GM20431 (cell line): ENCODE results near the gene GADD45G.

Experiments
- in situ Hi-C: fragments of 300-500 bp; cut with MseI, MboI; formaldehyde crosslinking; loops from one replicate; pipeline ENCODE4 v1.15.0; 2020; ENCODE audit warnings: low sequenced_read_pairs; ENCODE audit not compliant: unreplicated experiment

GADD45G gene, protein sequence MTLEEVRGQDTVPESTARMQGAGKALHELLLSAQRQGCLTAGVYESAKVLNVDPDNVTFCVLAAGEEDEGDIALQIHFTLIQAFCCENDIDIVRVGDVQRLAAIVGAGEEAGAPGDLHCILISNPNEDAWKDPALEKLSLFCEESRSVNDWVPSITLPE

GRCh38 chr9:89604729-89605464 lies at the start of gene GADD45G:
Gene GADD45G, plus strand, starts transcription at chr9:89605012. Its CDS starts 110 bp downstream, at chr9:89605122.
- in situ Hi-C loops, result loop anchor here (10.0 kb wide), 2 partner anchors 320 to 500 kb away; no protein-coding TSS in a partner anchor

DNA sequence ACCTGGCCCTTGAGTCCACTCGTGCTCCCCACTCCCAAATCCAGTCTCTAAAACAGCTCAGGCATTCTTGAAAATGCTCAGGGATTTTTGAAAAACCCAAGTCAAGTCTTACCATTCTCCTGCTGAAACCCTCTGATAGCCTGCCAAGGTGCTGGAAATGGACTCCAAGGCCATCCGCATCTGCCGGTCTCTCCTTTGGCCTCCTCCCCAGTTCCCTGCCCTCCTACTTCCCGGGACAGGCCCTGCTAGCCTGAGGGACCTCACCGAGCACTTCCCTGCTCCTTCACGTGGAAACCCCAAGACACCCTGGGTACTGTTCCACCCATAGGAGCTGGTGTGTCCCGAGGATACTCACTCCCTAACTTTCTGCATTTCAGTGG lies 49.8 kb upstream of the GADD45G start:
- in situ Hi-C loops, result loop anchor here (25.0 kb wide), 1 partner anchor 168 kb away; no protein-coding TSS in a partner anchor

GRCh38 chr9:89555451-89556375 lies 49.1 kb upstream of the GADD45G start:
- in situ Hi-C loops, result loop anchor here (25.0 kb wide), 1 partner anchor 168 kb away; no protein-coding TSS in a partner anchor

DNA sequence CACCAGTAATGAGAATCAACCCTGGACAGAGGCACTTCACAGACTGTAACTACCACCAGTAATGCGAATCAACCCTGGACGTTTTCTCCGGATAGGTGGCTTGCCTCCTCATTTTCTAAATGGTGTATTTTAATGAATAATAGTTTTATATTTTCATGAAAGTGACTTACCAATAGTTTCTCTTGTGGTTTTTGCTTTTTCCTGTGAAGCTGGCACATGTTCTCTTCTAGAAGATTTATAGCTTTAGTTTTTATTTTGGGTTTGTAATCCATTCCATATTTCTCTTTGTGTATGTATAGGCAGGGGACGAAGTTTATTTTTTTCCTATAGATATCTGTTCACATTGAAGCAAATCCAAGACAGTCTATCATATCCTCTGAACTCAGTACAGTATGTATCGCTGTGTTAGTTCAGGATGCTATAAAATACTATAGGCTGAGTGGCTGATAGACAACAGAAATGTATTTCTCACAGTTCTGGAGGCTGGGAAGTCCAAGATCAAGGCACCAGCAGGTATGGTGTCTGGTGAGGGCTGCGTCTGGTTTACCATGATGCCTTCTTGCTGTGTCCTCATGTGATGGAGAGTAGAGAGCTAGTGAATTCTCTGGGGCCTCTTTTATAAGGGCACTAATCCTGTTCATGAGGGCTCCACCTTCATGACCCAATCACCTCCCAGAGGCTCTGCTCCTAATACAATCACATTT lies 46.5 kb upstream of the GADD45G start:
- in situ Hi-C loops, result loop anchor here (25.0 kb wide), 1 partner anchor 171 kb away; no protein-coding TSS in a partner anchor

DNA sequence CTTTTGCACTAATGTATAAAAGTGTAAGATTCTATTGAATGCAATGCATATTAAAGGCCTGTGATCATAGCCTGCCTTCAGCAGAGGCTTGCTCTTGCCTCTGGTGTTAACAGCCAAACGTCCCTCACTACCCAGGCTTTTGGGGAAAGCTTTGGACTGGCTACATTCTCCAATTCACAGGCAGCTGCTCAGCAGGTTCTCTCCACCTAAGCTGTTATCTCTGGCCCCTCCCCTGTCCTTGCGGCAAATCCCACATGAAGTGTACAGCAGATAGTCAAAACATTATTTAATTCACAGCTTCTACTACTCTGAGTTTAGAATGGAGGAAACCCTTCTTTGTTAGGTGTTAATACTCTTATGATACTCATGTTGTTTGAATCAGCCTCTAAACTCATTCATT lies 45.9 kb upstream of the GADD45G start:
- in situ Hi-C loops, result loop anchor here (25.0 kb wide), 1 partner anchor 172 kb away; no protein-coding TSS in a partner anchor

DNA sequence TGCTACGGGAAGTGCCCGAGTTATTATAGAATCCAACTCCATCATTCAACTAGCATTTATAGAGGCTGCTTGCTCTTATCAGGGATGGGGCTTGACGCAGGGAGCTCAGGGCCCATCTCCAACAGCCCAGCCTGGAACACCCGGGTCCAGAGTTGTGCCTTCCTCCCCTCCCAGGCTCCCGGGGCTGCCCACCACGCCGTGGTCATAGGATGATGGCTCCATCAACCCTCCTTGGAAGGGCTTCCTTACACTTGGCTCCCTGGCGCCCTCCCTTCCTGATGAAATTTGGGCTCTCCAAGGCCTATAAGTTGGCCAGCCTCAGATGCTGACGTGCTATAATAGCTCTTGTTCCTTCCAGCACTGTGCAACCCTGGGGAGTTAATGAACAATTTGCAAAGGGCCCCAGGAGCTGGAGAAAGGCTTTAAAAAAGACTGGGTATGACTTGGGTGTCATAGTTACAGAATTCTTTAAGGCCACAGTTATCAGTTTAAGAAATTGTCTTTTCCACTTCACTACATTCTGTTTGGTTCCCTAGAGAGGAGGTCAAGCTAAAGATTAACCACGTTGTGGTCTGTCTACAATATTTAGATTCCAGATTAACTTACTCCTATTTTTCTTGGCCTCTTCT lies 42.5 kb upstream of the GADD45G start:
- in situ Hi-C loops, result loop anchor here (25.0 kb wide), 1 partner anchor 175 kb away; no protein-coding TSS in a partner anchor

DNA sequence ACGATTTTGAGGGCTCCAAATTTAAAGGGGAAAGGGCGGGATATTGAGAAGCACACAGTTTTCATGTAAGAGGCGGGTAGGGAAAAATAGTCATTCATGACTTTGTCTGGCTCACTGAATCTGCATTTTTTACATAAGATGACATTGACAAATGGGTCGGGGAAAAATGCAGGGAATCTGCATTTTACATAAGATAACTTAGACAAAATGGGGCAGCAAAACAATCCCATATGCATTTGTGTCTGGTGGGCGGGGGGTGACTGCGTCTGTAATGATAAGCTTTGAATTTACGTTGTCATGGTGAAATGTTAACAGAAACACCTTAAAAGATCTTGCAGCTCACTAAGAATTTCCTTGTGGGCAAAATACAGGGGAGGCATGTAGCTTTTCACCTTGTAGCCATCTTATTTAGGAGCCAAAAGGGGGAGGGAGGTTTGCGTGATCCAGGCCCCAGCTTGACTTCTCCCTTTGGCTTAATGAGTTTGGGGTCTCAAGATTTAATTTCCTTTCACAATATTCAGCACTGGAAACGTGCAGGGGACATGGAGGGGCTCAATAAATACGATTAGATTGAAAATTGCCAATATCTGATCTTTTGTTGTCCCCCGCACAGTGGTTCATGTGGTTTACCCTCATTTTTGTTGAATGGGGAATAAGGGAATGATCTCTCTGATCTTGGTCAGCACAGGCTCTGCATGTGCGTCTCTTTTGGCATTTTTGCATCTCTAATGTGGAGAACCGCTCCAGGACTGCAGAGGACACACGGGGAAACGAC lies 41.1 kb upstream of the GADD45G start:
- in situ Hi-C loops, result loop anchor here (25.0 kb wide), 1 partner anchor 176 kb away; no protein-coding TSS in a partner anchor

DNA sequence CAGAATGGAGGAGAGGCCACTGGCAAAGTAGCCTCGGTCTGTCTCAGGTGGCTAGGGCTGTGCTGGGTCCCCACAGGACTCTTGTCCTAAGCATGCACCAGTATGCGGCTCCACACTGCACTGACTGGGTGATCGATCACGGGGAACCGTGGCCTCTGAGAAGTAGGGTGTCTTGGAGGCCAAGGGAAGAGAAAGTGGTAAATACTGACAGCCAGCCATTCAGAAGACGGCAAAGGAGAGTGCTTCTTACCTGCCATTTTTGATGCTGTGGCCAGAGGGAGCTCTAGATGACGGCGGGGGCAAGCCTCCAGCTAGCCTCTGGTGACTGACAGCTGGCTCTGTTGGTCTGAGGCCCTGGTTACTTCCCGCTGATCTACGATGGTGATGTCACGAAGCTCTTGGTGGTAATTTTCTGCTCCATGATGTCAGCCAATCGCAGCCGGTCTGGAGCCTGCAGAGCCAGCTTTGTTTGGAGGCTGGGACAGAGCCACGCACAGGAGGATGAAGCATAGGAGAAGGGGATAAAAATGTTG lies 40.4 kb upstream of the GADD45G start:
- in situ Hi-C loops, result loop anchor here (25.0 kb wide), 1 partner anchor 177 kb away; no protein-coding TSS in a partner anchor

- in situ Hi-C loops, result loop anchor here (25.0 kb wide), 1 partner anchor 180 kb away; no protein-coding TSS in a partner anchor
These were observed 37.2 kb upstream of the GADD45G start for GRCh38 chr9:89567649-89568048.

DNA sequence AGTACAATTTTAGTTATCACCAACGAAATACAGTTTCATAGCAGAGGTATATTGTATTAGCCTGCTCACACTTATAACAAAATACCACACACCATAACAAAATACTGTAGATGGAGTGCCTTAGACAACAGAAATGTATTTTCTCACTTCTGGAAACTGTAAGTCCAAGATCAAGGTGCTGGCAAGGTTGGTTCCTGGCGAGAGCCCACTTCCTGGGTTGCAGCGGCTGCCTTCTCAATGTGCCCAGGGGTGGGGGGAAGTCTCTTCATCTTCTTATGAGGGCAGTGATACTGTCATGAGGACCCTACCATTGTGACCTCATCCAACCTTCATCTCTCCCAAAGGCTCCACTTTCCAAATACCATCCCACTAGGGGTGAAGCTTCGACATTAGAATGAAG lies 30.5 kb upstream of the GADD45G start:
- in situ Hi-C loops, result loop anchor here (25.0 kb wide), 1 partner anchor 187 kb away; no protein-coding TSS in a partner anchor

GRCh38 chr9:89576404-89576839 lies 28.4 kb upstream of the GADD45G start:
- in situ Hi-C loops, result loop anchor here (25.0 kb wide), 1 partner anchor 1186 kb away; no protein-coding TSS in a partner anchor

GRCh38 chr9:89577363-89577762 lies 27.4 kb upstream of the GADD45G start:
- in situ Hi-C loops, result loop anchor here (25.0 kb wide), 1 partner anchor 1185 kb away; no protein-coding TSS in a partner anchor

- in situ Hi-C loops, result loop anchor here (25.0 kb wide), 1 partner anchor 1182 kb away; no protein-coding TSS in a partner anchor
These were observed 24.9 kb upstream of the GADD45G start for GRCh38 chr9:89579741-89580385.

DNA sequence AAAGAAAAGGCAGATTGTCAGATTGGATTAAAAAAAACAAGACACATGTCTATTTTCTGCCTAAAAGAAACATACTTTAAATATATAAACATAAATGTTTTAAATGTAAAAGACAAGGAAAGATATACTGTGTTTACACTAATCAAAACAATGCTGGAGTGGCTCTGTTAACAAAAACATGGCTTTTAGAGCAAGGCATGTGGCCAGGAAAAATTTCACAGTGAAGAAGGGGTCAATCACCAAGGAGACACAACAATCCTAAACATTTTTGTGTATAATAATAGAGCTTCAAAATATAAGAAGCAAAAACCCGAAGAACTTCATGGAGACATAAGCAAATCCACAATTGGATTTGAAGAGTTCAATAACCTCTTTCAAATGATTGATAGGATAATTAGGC lies 18.5 kb upstream of the GADD45G start:
- in situ Hi-C loops, result loop anchor here (25.0 kb wide), 1 partner anchor 1176 kb away; no protein-coding TSS in a partner anchor

DNA sequence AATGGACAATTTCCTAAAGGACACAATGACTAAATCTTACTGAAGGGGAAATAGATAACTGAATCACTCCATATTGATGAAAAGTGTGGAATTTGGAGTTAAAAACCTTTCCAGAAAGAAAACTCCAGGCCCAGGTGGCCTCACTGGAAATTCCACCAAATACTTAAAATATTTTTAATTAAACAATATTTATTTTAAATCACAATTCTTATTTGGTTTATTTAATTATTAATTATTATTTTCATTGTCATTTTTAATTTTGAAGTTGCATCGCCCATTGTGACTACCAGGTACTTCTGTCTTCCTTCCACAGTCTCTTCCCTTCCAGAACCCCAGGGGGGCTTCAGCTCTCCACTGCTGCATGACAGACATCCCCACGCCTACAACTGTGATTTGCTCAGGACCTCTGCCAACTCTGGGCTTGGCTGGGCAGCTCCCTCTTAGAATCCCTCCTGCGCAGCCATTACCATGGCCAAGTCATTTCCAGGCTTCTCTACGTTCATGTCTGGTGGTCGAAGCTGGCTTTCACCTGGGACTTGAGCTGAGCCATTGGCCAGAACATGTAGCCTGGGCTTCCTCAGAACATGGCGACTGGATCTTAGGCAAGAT lies 16.4 kb upstream of the GADD45G start:
- in situ Hi-C loops, result loop anchor here (25.0 kb wide), 1 partner anchor 1174 kb away; no protein-coding TSS in a partner anchor

DNA sequence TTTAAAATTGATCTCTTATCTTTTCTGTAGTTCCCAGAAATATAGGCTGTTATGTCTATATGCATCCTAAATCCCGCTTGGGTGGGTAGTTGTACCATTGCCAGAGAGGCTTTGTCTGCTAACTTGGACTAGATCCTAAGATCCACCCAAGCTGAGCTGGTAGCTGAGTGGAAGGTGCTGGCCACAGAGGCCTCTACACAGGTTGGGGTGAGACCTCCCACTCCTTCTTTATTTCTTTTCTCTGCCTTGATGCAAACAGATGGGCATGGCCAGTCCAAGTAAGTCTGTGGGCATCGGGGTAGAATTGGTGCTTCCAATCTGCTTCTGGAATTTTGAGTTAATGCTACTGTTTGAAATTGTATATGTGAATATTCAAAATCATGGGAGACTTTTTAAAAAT lies 14.4 kb upstream of the GADD45G start:
- in situ Hi-C loops, result loop anchor here (25.0 kb wide), 1 partner anchor 1172 kb away; no protein-coding TSS in a partner anchor
